T-helper 17 cell (primary cell): Measurements from ENCODE around the gene SSTR4. TPM values are rescaled to one million over a fixed set of nuclear protein-coding genes. Genes with fewer than 3 reads are reported as not detected.
"Not testable (repeated sequence)": the region's sequence is repeated elsewhere in the genome, so short reads cannot be mapped to it uniquely, and the experiment has no call there.

Experiments used
- ATAC-seq: fragments of 150-1000 bp; cut with Tn5 transposase; 2 replicates; pipeline ENCODE4 v1.10.0; 2021; ENCODE audit warnings: mild to moderate bottlenecking, moderate library complexity
- DNase-seq, 3 donors: peaks; one replicate each; pipeline versions ENCODE4 v3.0.0 to v3.0.0-alpha.2; 2020 to 2021
- H3K9me3 ChIP-seq: one replicate; pipeline ENCODE4 v1.7.0; 2013; ENCODE audit warnings: low read length, mild to moderate bottlenecking; ENCODE audit not compliant: control insufficient read depth, poor library complexity, severe bottlenecking
- H3K27ac Mint-ChIP-seq: one replicate; pipeline ENCODE4 v1.8.0; 2022; ENCODE audit warnings: mild to moderate bottlenecking, moderate library complexity, mixed read lengths
- H3K27me3 Mint-ChIP-seq: one replicate; pipeline ENCODE4 v1.8.0; 2022; ENCODE audit warnings: mixed read lengths
- H3K36me3 Mint-ChIP-seq: one replicate; pipeline ENCODE4 v1.8.0; 2022; ENCODE audit warnings: low read depth, mixed read lengths
- H3K4me1 Mint-ChIP-seq: one replicate; pipeline ENCODE4 v1.8.0; 2022; ENCODE audit warnings: mild to moderate bottlenecking, mixed read lengths
- H3K4me3 Mint-ChIP-seq: one replicate; pipeline ENCODE4 v1.8.0; 2022; ENCODE audit warnings: mild to moderate bottlenecking, moderate library complexity, mixed read lengths
- total RNA-seq, 4 donors: library from RNA in 2 of 4; stranded (reverse) in 2 of 4; gene quantifications; one replicate each; pipeline ENCODE4 v1.2.3 and lab custom pipeline; 2022 to 2026

SSTR4 gene
- total RNA-seq, 2 donors from 2014 or later = not detected

GRCh38 chr20:23021951-23022350, 13.2 kb upstream of the SSTR4 start:
- H3K36me3 Mint-ChIP-seq = no peaks in the 10 kb centered on the region
- no peak overlapping the region for H3K27ac Mint-ChIP-seq
- H3K27me3 Mint-ChIP-seq = peaks cover 25% of the 10 kb centered on the region
- DNase-seq (no peak), ATAC-seq (no peak)
- no peak overlapping the region for H3K4me3 Mint-ChIP-seq
- H3K4me1 Mint-ChIP-seq = no peaks in the 10 kb centered on the region
- H3K9me3 ChIP-seq = no peaks in the 10 kb centered on the region

- no peaks in the 10 kb centered on the region for H3K4me1 Mint-ChIP-seq
- no peaks in the 10 kb centered on the region for H3K36me3 Mint-ChIP-seq
- peaks cover 26% of the 10 kb centered on the region for H3K27me3 Mint-ChIP-seq
- no peak overlapping the region for H3K27ac Mint-ChIP-seq
- H3K9me3 ChIP-seq = no peaks in the 10 kb centered on the region
- H3K4me3 Mint-ChIP-seq = no peak overlapping the region
- ATAC-seq = no peak
- DNase-seq = no peak
Observed at GRCh38 chr20:23022849-23023248, 12.3 kb upstream of the SSTR4 start.

- Mint-ChIP-seq H3K4me1 (no peaks in the 10 kb centered on the region), H3K36me3 (no peaks in the 10 kb centered on the region), H3K27me3 (peaks cover 26% of the 10 kb centered on the region), H3K4me3 (no peak overlapping the region), H3K27ac (no peak overlapping the region)
- H3K9me3 ChIP-seq = no peaks in the 10 kb centered on the region
- no peak for ATAC-seq
- DNase-seq = no peak
Observed at GRCh38 chr20:23023621-23024177, 11.4 kb upstream of the SSTR4 start.

- ATAC-seq = no peak
- H3K27ac Mint-ChIP-seq = no peak overlapping the region
- no peaks in the 10 kb centered on the region for H3K4me1 Mint-ChIP-seq
Observed at GRCh38 chr20:23024701-23025100, 10.4 kb upstream of the SSTR4 start.

GRCh38 chr20:23025503-23025902, 9.6 kb upstream of the SSTR4 start:
- DNase-seq = not testable (repeated sequence)

More at GRCh38 chr20:23024701-23025100, 10.4 kb upstream of the SSTR4 start:
- H3K4me3 Mint-ChIP-seq = no peak overlapping the region
- DNase-seq = no peak
- H3K36me3 Mint-ChIP-seq = no peaks in the 10 kb centered on the region
- H3K27me3 Mint-ChIP-seq = peaks cover 28% of the 10 kb centered on the region
- no peaks in the 10 kb centered on the region for H3K9me3 ChIP-seq

GRCh38 chr20:23027721-23028120, 7.4 kb upstream of the SSTR4 start:
- H3K9me3 ChIP-seq = no peaks in the 10 kb centered on the region
- no peak overlapping the region for H3K4me3 Mint-ChIP-seq
- no peaks in the 10 kb centered on the region for H3K4me1 Mint-ChIP-seq
- no peak for DNase-seq
- peaks cover 30% of the 10 kb centered on the region for H3K27me3 Mint-ChIP-seq
- ATAC-seq = no peak
- H3K36me3 Mint-ChIP-seq = no peaks in the 10 kb centered on the region
- H3K27ac Mint-ChIP-seq = no peak overlapping the region

More at GRCh38 chr20:23025503-23025902, 9.6 kb upstream of the SSTR4 start:
- not testable (repeated sequence) for H3K4me3 Mint-ChIP-seq, ATAC-seq, H3K27ac Mint-ChIP-seq, H3K9me3 ChIP-seq, H3K4me1 Mint-ChIP-seq, H3K36me3 Mint-ChIP-seq
- peaks cover 30% of the 10 kb centered on the region for H3K27me3 Mint-ChIP-seq

GRCh38 chr20:23028392-23028791, 6.7 kb upstream of the SSTR4 start:
- ATAC-seq = no peak
- Mint-ChIP-seq H3K4me1 (no peaks in the 10 kb centered on the region), H3K27ac (no peak overlapping the region), H3K4me3 (no peak overlapping the region), H3K27me3 (peaks cover 37% of the 10 kb centered on the region), H3K36me3 (peaks cover 3% of the 10 kb centered on the region)
- no peak for DNase-seq
- no peaks in the 10 kb centered on the region for H3K9me3 ChIP-seq

- Mint-ChIP-seq H3K27me3 (peaks cover 43% of the 10 kb centered on the region), H3K4me1 (no peaks in the 10 kb centered on the region), H3K4me3 (no peak overlapping the region), H3K27ac (no peak overlapping the region), H3K36me3 (peaks cover 3% of the 10 kb centered on the region)
- no peaks in the 10 kb centered on the region for H3K9me3 ChIP-seq
- DNase-seq (no peak), ATAC-seq (no peak)
Observed at GRCh38 chr20:23029324-23029723, 5.8 kb upstream of the SSTR4 start.

GRCh38 chr20:23031346-23031745, 3.8 kb upstream of the SSTR4 start:
- Mint-ChIP-seq H3K27ac (no peak overlapping the region), H3K4me3 (no peak overlapping the region), H3K4me1 (no peaks in the 10 kb centered on the region), H3K27me3 (peaks cover 45% of the 10 kb centered on the region), H3K36me3 (peaks cover 3% of the 10 kb centered on the region)
- ATAC-seq (no peak), DNase-seq (no peak)
- no peaks in the 10 kb centered on the region for H3K9me3 ChIP-seq

- Mint-ChIP-seq H3K36me3 (peaks cover 3% of the 10 kb centered on the region), H3K4me3 (no peak overlapping the region), H3K27ac (no peak overlapping the region), H3K27me3 (peaks cover 49% of the 10 kb centered on the region), H3K4me1 (no peaks in the 10 kb centered on the region)
- no peaks in the 10 kb centered on the region for H3K9me3 ChIP-seq
- ATAC-seq (no peak), DNase-seq (no peak)
Observed at GRCh38 chr20:23032056-23032749, 2.9 kb upstream of the SSTR4 start.

GRCh38 chr20:23032750-23033078, 2.4 kb upstream of the SSTR4 start:
- peaks cover 3% of the 10 kb centered on the region for H3K36me3 Mint-ChIP-seq
- H3K27ac Mint-ChIP-seq = no peak overlapping the region
- no peak for ATAC-seq

GRCh38 chr20:23033918-23034317, 1.2 kb upstream of the SSTR4 start:
- Mint-ChIP-seq H3K27me3 (peaks cover 63% of the 10 kb centered on the region), H3K4me1 (no peaks in the 10 kb centered on the region), H3K27ac (no peak overlapping the region), H3K36me3 (peaks cover 3% of the 10 kb centered on the region), H3K4me3 (no peak overlapping the region)
- DNase-seq (no peak), ATAC-seq (no peak)
- no peaks in the 10 kb centered on the region for H3K9me3 ChIP-seq

More at GRCh38 chr20:23032750-23033078, 2.4 kb upstream of the SSTR4 start:
- Mint-ChIP-seq H3K4me3 (no peak overlapping the region), H3K4me1 (no peaks in the 10 kb centered on the region), H3K27me3 (peaks cover 54% of the 10 kb centered on the region)
- DNase-seq = no peak
- no peaks in the 10 kb centered on the region for H3K9me3 ChIP-seq

GRCh38 chr20:23035731-23036130, 619 bp downstream of the SSTR4 start:
- Mint-ChIP-seq H3K27me3 (peaks cover 76% of the 10 kb centered on the region), H3K4me1 (no peaks in the 10 kb centered on the region), H3K27ac (no peak overlapping the region), H3K36me3 (peaks cover 3% of the 10 kb centered on the region), H3K4me3 (no peak overlapping the region)
- DNase-seq (no peak), ATAC-seq (no peak)
- H3K9me3 ChIP-seq = no peaks in the 10 kb centered on the region

- ATAC-seq (no peak), DNase-seq (no peak)
- no peaks in the 10 kb centered on the region for H3K4me1 Mint-ChIP-seq
- H3K36me3 Mint-ChIP-seq = peaks cover 3% of the 10 kb centered on the region
- H3K4me3 Mint-ChIP-seq = no peak overlapping the region
- H3K27ac Mint-ChIP-seq = no peak overlapping the region
- H3K9me3 ChIP-seq = no peaks in the 10 kb centered on the region
- H3K27me3 Mint-ChIP-seq = peaks cover 75% of the 10 kb centered on the region
Observed at GRCh38 chr20:23036371-23036770, 1.3 kb downstream of the SSTR4 start.
